Astrocyte (in vitro differentiated cells and primary cell): Measurements from ENCODE around the gene VRK1.

Source experiments
- EZH2 ChIP-seq: IDR thresholded peaks from 2 replicates; pipeline ENCODE4 v1.6.1; 2012; ENCODE audit warnings: mild to moderate bottlenecking, low read length, inconsistent platforms; ENCODE audit not compliant: insufficient read depth
- TF ChIP-seq, protein P1 (sequence below): IDR thresholded peaks from 2 replicates; pipeline ENCODE4 v1.5.1; 2011; ENCODE audit warnings: low read depth, mild to moderate bottlenecking, inconsistent platforms, low read length, moderate library complexity; ENCODE audit not compliant: insufficient read depth

DNA sequence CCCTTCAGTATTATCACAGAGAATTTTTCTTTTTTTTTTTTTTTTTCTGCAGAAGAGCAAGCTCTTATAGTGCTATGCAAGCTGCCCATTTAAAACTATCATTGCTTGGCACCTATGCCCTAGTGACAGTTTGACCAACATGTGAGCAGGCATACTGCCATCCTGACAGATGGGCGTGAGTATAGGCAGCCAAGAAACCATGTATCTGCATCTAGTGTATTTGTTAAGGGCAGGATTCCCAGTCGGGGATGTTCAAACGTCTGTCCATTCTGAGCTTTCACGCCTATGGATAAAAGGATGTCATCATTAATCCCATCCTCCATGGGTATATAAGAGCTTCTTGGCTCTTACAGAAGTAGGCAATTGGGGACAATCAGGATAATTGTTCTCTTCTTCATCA is 8.8 kb downstream of the VRK1 start:
- TF ChIP-seq, protein P1, sequence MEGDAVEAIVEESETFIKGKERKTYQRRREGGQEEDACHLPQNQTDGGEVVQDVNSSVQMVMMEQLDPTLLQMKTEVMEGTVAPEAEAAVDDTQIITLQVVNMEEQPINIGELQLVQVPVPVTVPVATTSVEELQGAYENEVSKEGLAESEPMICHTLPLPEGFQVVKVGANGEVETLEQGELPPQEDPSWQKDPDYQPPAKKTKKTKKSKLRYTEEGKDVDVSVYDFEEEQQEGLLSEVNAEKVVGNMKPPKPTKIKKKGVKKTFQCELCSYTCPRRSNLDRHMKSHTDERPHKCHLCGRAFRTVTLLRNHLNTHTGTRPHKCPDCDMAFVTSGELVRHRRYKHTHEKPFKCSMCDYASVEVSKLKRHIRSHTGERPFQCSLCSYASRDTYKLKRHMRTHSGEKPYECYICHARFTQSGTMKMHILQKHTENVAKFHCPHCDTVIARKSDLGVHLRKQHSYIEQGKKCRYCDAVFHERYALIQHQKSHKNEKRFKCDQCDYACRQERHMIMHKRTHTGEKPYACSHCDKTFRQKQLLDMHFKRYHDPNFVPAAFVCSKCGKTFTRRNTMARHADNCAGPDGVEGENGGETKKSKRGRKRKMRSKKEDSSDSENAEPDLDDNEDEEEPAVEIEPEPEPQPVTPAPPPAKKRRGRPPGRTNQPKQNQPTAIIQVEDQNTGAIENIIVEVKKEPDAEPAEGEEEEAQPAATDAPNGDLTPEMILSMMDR, result no peak
- no peak for TF ChIP-seq EZH2
